AG10803 (cell line): ENCODE results near the gene ATP5F1E.
A peak's percentile ranks its signal among the peaks of the same experiment; 100 is the strongest.
"Not testable (repeated sequence)": the region's sequence is repeated elsewhere in the genome, so short reads cannot be mapped to it uniquely, and the experiment has no call there.

Experiments
- DNase-seq: peaks from one replicate; pipeline ENCODE4 v3.0.0; 2010; ENCODE audit warnings: low read depth
- H3K4me3 ChIP-seq: 2 replicates; pipeline ENCODE4 v1.5.1; 2011; ENCODE audit warnings: mild to moderate bottlenecking, low read length, control low read depth
- TF ChIP-seq, protein P1 (sequence below): conservative IDR thresholded peaks from 2 replicates; pipeline ENCODE4 v1.5.1; 2011; ENCODE audit warnings: mild to moderate bottlenecking, low read length, control low read depth, inconsistent platforms

The ATP5F1E gene

DNA sequence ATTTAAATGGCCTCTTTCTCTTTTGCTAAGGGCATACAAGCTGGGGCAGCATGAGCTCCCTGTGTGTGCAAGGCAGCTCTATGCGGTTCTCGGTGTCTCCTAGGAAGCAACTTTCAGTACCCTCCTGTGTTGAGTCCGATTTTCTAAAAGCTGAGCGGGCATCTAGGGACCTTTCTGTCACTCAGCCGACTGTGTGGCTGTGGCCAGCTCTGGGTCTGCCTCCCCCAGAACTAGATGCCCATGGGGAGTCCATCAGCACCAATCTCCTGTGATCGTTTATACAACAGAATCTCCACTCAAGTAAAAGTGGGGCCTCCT lies 43.6 kb downstream of the ATP5F1E start:
- TF ChIP-seq, protein P1, sequence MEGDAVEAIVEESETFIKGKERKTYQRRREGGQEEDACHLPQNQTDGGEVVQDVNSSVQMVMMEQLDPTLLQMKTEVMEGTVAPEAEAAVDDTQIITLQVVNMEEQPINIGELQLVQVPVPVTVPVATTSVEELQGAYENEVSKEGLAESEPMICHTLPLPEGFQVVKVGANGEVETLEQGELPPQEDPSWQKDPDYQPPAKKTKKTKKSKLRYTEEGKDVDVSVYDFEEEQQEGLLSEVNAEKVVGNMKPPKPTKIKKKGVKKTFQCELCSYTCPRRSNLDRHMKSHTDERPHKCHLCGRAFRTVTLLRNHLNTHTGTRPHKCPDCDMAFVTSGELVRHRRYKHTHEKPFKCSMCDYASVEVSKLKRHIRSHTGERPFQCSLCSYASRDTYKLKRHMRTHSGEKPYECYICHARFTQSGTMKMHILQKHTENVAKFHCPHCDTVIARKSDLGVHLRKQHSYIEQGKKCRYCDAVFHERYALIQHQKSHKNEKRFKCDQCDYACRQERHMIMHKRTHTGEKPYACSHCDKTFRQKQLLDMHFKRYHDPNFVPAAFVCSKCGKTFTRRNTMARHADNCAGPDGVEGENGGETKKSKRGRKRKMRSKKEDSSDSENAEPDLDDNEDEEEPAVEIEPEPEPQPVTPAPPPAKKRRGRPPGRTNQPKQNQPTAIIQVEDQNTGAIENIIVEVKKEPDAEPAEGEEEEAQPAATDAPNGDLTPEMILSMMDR, result no peak
- no peak overlapping the region for H3K4me3 ChIP-seq
- no peak for DNase-seq

DNA sequence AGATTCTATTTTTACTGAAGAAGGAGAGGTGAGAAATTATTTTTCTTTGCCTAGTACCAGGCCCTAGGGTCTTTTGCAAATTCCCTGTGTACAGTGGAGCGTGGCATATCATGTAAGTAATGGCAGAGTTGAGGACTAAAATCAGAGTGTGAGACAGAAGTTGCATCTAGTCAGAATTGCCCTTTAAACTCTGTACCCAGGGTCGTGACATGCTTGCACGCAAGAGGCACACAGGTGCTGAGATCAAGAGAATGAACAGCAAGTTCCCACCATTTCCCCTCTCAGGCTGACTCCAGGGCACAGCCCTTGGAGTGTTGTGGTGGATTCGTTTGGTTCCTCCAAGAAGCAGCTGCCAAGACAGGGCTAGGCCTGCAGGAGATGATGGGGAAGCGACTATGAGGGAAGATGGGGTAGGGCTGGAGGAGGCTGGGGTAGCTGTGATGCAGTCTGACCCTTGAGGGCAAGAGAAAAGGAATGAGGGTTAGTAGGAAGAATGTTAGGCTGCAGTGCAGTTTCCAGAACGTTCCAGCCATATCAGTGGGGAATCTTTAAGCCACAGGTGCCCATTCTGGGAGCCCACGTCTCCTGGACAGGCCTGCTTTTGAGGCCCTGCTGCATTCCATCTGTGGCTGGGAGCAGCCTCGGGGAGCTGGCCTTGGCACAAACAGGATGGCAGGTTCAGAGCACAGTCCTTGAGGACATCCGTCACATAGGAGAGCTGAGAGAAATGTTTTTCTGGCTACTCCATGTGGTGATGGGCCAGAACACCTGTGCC lies 44.2 kb downstream of the ATP5F1E start:
- no peak overlapping the region for H3K4me3 ChIP-seq
- DNase-seq, result no peak
- TF ChIP-seq, protein P1, result no peak

DNA sequence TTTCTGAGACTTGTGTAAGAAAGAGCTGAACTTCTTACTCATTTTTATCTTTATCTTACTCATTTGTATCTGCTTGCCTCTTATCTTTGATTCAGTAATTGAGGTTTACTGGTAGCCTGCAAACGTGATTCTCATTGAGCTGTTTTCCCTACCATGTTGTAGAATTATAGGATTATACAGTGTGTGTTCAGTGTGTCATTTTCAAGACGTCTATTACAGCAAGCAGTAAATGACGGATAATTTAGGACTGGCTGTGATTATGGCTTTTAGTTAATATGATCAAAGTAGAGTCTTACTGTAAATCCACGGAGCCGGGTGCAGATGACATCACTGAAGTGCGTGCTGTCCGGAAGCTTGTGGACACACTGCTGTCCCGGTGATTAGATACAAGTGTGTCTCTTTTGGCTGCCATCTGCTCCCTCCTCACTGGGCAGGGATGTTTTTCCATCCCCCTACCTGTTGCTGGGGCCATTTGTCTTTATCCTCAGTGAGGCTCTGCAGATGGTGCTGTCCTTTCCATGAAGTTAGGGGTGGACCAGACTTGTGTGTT lies 45.1 kb downstream of the ATP5F1E start:
- TF ChIP-seq, protein P1, result no peak
- no peak overlapping the region for H3K4me3 ChIP-seq

DNA sequence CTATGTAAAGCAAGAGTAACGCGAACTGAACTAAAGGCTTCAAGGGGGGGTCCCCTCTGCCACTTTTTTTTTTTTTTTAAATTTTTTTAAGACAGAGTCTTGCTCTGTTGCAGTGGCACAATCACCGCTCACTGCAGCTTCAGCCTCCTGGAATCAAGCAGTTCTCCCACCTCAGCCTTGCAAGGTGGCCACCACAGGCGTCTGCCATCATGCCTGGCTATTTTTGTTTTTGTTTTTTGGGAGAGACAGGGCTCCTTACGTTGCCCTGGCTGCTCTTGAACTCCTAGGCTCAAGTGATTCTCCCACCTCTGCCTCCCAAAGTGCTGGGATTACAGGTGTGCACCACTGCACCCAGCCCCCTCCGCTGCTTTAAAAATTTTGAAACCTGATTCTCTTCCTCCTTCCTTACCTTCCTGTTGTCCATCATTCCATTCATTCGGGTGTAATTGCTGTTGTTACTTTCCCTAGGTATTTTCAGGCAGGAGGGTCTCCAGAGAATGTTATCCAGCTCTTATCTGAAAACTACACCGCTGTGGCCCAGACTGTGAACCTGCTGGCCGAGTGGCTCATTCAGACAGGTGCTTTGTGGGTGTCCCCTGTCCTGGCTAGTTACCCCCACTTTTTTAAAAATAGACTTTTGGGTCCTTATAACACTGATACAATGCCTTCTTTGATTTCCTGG lies 45.7 kb downstream of the ATP5F1E start:
- H3K4me3 ChIP-seq, result no peak overlapping the region
- no peak for DNase-seq
- TF ChIP-seq, protein P1, result no peak

More for the DNA sequence above, 45.1 kb downstream of the ATP5F1E start:
- no peak for DNase-seq

DNA sequence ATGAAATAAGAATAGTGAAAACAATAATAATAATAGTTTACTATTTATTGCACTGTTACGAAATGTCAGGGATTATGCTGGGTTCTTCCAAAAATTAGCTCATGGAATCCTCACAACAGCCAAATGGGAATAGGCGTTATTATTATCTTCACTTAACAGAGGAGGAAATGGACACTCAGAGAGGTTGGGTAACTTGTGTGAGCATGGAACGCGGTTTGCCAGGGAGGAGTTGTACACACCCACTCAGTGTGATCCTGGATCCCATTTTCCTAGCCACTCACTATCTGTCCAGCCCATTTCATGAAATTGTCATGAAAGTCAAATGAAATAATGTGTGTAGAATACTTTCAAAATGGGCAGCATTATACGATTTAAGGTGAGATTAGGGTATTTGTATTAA lies 46.5 kb downstream of the ATP5F1E start:
- H3K4me3 ChIP-seq, result no peak overlapping the region
- peak; percentile 30 for DNase-seq
- TF ChIP-seq, protein P1, result no peak

DNA sequence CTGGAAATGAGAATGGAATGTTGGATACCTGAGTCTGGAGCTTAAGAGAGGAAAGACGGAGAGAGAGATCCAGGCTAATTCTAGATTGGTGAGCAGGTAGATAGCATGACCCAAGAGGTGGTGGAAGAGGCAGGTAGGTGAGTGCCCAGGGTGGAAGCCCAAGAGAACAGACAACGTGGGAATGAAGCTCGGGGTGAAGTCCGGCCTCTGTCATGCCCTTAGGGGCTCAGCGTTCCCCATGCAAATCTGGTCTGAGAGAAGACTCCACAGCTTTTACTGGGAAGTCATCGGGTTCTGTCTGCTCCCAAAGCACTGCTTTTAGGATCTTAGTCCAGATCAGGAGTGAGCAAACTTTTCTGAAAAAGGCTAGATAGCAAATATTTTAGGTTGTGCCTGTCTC lies 47.4 kb downstream of the ATP5F1E start:
- DNase-seq, result no peak

GRCh38 chr20:58983115-58983468 lies 49.0 kb downstream of the ATP5F1E start:
- DNase-seq, H3K4me3 ChIP-seq: not testable (repeated sequence)

More for the DNA sequence above, 47.4 kb downstream of the ATP5F1E start:
- TF ChIP-seq, protein P1, result no peak
- no peak overlapping the region for H3K4me3 ChIP-seq
